ENCODE measurements around the gene SEMA4D. TPM values are rescaled to one million over a fixed set of nuclear protein-coding genes. Genes with fewer than 3 reads are reported as not detected.

Gene SEMA4D
- total and polyA plus RNA-seq, 2 of the 13 experiments (the other 11 are each of a cell fraction or from before 2014, with no cell fraction given): 0.13 to 0.16 TPM

DNA sequence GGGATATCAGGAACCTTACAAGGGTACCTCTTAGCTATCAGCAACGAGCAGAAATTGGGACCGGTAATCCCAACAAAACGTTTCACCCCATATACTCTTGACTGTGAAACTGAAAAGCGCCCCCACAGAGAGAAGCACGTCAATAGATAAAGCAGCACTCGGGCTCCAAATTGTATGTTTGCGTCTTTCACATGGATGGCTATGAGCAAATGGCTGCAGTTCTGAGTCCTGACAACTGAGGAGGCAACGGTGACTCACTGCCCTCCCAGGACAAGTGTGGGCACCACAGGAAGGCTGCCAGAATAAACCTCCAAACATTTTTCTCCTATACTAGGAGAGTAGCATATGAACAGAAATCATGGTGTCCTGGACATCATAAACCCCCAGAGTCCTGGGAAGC lies 36.6 kb downstream of the SEMA4D start:
- no peak for FAIRE-seq
- BruUV-seq (replicated peaks): no TSS peak

More for the DNA sequence above, 36.6 kb downstream of the SEMA4D start:
- no peak overlapping the region for H3K27ac ChIP-seq (ENCODE audit: extremely low read length, insufficient read depth, low read length)
- no peaks in the 10 kb centered on the region for H3K79me2 ChIP-seq (ENCODE audit: insufficient read depth, low read length)
- in situ Hi-C loops (cut with HindIII; ENCODE audit: extremely low pct_ligation_motif_present, low pct_unique_long_range_greater_than_20kb): no loop called here
- H3K4me1 ChIP-seq (ENCODE audit: insufficient read depth, low read length): no peaks in the 10 kb centered on the region
- no peak overlapping the region for H3K9ac ChIP-seq (ENCODE audit: insufficient read depth, low read depth, low read length)
- H3K27me3 ChIP-seq (ENCODE audit: control insufficient read depth in 1 of 2, insufficient read depth in 2 of 2, low read length in 2 of 2): 0 out of 5 replicates have a peak, but pooled peaks cover 0 to 4% of the 10 kb centered on the region in 2 experiments
- no peak overlapping the region for H3K4me3 ChIP-seq (replicated peaks in 1 of 3; ENCODE audit: insufficient read depth in 1 of 3, low read depth in 2 of 3, low read length in 3 of 3)
- no peaks in the 10 kb centered on the region for H4K20me1 ChIP-seq (ENCODE audit: insufficient read depth, low read length)
- no peaks in the 10 kb centered on the region for H3K9me3 ChIP-seq (ENCODE audit: low read length)
- 59% methylated on average over 3 of the region's 8 CpGs for WGBS (ENCODE audit: low lambda C conversion rate)
- TF ChIP-seq, protein P1, sequence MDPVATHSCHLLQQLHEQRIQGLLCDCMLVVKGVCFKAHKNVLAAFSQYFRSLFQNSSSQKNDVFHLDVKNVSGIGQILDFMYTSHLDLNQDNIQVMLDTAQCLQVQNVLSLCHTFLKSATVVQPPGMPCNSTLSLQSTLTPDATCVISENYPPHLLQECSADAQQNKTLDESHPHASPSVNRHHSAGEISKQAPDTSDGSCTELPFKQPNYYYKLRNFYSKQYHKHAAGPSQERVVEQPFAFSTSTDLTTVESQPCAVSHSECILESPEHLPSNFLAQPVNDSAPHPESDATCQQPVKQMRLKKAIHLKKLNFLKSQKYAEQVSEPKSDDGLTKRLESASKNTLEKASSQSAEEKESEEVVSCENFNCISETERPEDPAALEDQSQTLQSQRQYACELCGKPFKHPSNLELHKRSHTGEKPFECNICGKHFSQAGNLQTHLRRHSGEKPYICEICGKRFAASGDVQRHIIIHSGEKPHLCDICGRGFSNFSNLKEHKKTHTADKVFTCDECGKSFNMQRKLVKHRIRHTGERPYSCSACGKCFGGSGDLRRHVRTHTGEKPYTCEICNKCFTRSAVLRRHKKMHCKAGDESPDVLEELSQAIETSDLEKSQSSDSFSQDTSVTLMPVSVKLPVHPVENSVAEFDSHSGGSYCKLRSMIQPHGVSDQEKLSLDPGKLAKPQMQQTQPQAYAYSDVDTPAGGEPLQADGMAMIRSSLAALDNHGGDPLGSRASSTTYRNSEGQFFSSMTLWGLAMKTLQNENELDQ (CRISPR knock-in tag; IDR thresholded peaks at IDR 0.05; ENCODE audit: borderline replicate concordance): no peak
- TF ChIP-seq RCOR2 (CRISPR knock-in tag; IDR thresholded peaks at IDR 0.05): no peak
- TF ChIP-seq, protein P2, sequence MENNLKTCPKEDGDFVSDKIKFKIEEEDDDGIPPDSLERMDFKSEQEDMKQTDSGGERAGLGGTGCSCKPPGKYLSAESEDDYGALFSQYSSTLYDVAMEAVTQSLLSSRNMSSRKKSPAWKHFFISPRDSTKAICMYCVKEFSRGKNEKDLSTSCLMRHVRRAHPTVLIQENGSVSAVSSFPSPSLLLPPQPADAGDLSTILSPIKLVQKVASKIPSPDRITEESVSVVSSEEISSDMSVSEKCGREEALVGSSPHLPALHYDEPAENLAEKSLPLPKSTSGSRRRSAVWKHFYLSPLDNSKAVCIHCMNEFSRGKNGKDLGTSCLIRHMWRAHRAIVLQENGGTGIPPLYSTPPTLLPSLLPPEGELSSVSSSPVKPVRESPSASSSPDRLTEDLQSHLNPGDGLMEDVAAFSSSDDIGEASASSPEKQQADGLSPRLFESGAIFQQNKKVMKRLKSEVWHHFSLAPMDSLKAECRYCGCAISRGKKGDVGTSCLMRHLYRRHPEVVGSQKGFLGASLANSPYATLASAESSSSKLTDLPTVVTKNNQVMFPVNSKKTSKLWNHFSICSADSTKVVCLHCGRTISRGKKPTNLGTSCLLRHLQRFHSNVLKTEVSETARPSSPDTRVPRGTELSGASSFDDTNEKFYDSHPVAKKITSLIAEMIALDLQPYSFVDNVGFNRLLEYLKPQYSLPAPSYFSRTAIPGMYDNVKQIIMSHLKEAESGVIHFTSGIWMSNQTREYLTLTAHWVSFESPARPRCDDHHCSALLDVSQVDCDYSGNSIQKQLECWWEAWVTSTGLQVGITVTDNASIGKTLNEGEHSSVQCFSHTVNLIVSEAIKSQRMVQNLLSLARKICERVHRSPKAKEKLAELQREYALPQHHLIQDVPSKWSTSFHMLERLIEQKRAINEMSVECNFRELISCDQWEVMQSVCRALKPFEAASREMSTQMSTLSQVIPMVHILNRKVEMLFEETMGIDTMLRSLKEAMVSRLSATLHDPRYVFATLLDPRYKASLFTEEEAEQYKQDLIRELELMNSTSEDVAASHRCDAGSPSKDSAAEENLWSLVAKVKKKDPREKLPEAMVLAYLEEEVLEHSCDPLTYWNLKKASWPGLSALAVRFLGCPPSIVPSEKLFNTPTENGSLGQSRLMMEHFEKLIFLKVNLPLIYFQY (CRISPR knock-in tag; IDR thresholded peaks at IDR 0.05; ENCODE audit: borderline replicate concordance): no peak
- POLR2A ChIA-PET: no interaction called here
- no peak for DNase-seq (ENCODE audit: low spot score)
- no peak overlapping the region for H2AFZ ChIP-seq (ENCODE audit: low read length)
- ATAC-seq: no peak
- H3K36me3 ChIP-seq (replicated peaks in 1 of 2; ENCODE audit: control insufficient read depth in 1 of 2, insufficient read depth in 2 of 2, low read length in 2 of 2): no peaks in the 10 kb centered on the region
- intact Hi-C loops (cut with micrococcal nuclease; ENCODE audit: unreplicated experiment): no loop called here
- no peak overlapping the region for H3K4me2 ChIP-seq (ENCODE audit: low read depth, low read length)
- CTCF ChIA-PET (ENCODE audit: low intra/inter-chr PET ratio, low total read pairs): no interaction called here
